Measurements from ENCODE around the gene DCTN1.

- TF ChIP-seq CTCF (IDR thresholded peaks at IDR 0.05) (no peak), SIN3A (IDR thresholded peaks at IDR 0.05; ENCODE audit: borderline replicate concordance, low read depth, low read length) (no peak), MAX (IDR thresholded peaks at IDR 0.05; ENCODE audit: low read depth) (no peak), EZH2phosphoT487 (IDR thresholded peaks at IDR 0.05; ENCODE audit: borderline replicate concordance, low read depth) (no peak), JUND (IDR thresholded peaks at IDR 0.05) (no peak), RFX5 (IDR thresholded peaks at IDR 0.05; ENCODE audit: low read length) (no peak)
Observed at GRCh38 chr2:74418312-74418711, 38.2 kb upstream of the DCTN1 start.
